Thyroid gland (tissue), 4 donors: Measurements from ENCODE around the gene SLC6A19. TPM values are rescaled to one million over a fixed set of nuclear protein-coding genes. Genes with fewer than 3 reads are reported as not detected.

ENCODE experiments used
- DNase-seq, 2 donors: peaks; one replicate each; pipeline ENCODE4 v3.0.0-alpha.2; 2019
- H3K27ac ChIP-seq, 3 donors: fragments of 200-600 bp; sonication (generic); 1 replicate in 2 of 3; 2 replicates in 1 of 3; pipeline ENCODE4 v1.5.1; 2016 to 2019; ENCODE audit warnings: mild to moderate bottlenecking in 1 of 3, moderate library complexity in 1 of 3
- H3K27me3 ChIP-seq: fragments of 200-600 bp; sonication (generic); one replicate; pipeline ENCODE4 v1.5.1; 2019
- H3K36me3 ChIP-seq, 2 donors: fragments of 200-600 bp; sonication (generic); one replicate each; pipeline ENCODE4 v1.5.1; 2016 to 2019
- H3K4me1 ChIP-seq, 2 donors: fragments of 200-600 bp; sonication (generic); one replicate each; pipeline ENCODE4 v1.5.1; 2017 to 2019
- H3K4me3 ChIP-seq, 3 donors: fragments of 200-600 bp; sonication (generic); replicated peaks in 1 of 3; 1 replicate in 2 of 3; 2 replicates in 1 of 3; pipeline ENCODE4 v1.5.1; 2016; ENCODE audit warnings: mild to moderate bottlenecking in 1 of 3
- H3K9me3 ChIP-seq: fragments of 200-600 bp; sonication (generic); one replicate; pipeline ENCODE4 v1.5.1; 2017
- POLR2A ChIP-seq, 2 donors: fragments of 450-650 bp; IDR thresholded peaks; one replicate each; pipeline ENCODE4 v1.6.1; 2017; ENCODE audit warnings: antibody characterized with exemption in 2 of 2, mild to moderate bottlenecking in 2 of 2, moderate library complexity in 1 of 2
- WGBS, 2 donors: methylation state at CpG; one replicate each; pipeline ENCODE4 v1.1.5; 2017; 5-methylcytosine and 5-hydroxymethylcytosine counted together
- intact Hi-C: fragments of 100-400 bp; cut with DNase I; formaldehyde crosslinking; loops from one replicate; pipeline ENCODE4 v1.15.1; 2023
- total RNA-seq, 4 donors: library from RNA; depleted of rRNA; stranded (reverse); fragments of >200 nt; gene quantifications; one replicate each; pipeline ENCODE4 v1.2.3, GENCODE V29; 2016
- TF ChIP-seq, protein P1 (sequence below), 6 experiments: fragments of 200-600 bp in 3 of 6; fragments of 450-650 bp in 3 of 6; sonication (generic) in 3 of 6; IDR thresholded peaks; one replicate each; pipeline ENCODE4 v1.5.1; 2016 to 2019; ENCODE audit warnings: antibody characterized with exemption in 6 of 6, mild to moderate bottlenecking in 2 of 6, inconsistent platforms in 1 of 6, moderate library complexity in 1 of 6

SLC6A19 gene
- total RNA-seq, 4 donors from 2014 or later = not detected

DNA sequence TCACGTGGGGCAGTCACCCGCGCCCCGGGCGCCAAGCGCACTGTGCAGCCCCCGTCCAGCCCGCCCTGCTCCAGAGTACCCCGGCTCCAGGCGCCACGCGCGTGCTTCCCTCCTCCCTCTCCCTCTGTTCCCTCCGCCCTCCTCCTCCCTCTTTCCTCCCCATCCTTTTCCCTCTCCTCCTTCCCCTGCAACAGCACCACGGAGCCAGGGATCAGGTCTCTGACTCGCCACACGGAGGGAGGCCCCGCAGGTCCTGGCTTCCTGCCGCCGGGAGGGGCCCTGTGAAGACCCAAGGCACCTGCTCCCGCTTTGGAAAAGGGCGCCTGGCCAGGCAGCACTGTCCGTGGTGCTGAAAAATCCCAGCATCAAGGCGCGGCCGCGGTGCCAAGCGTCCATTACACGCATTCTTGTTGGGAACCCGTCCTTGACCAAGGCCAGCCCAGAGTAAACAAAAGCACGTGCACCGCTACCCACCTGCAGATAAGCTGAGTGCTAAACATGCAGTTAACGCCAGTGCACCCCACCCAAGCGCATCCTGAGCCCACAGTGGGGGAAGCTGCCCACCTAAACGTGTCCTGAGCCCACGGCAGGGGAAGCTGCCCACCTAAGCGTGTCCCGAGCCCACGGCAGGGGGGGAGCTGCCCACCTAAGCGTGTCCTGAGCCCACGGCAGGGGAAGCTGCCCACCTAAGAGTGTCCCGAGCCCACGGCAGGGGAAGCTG, 45.5 kb downstream of the SLC6A19 start:
- intact Hi-C loops = no loop called here
- H3K27me3 ChIP-seq = no peaks in the 10 kb centered on the region
- no peaks in the 10 kb centered on the region for H3K4me1 ChIP-seq
- no peaks in the 10 kb centered on the region for H3K9me3 ChIP-seq
- H3K27ac ChIP-seq = no peak overlapping the region
- peak; percentile 44 to 68 for DNase-seq
- TF ChIP-seq POLR2A (IDR thresholded peaks at IDR 0.05) = no peak
- TF ChIP-seq, protein P1, sequence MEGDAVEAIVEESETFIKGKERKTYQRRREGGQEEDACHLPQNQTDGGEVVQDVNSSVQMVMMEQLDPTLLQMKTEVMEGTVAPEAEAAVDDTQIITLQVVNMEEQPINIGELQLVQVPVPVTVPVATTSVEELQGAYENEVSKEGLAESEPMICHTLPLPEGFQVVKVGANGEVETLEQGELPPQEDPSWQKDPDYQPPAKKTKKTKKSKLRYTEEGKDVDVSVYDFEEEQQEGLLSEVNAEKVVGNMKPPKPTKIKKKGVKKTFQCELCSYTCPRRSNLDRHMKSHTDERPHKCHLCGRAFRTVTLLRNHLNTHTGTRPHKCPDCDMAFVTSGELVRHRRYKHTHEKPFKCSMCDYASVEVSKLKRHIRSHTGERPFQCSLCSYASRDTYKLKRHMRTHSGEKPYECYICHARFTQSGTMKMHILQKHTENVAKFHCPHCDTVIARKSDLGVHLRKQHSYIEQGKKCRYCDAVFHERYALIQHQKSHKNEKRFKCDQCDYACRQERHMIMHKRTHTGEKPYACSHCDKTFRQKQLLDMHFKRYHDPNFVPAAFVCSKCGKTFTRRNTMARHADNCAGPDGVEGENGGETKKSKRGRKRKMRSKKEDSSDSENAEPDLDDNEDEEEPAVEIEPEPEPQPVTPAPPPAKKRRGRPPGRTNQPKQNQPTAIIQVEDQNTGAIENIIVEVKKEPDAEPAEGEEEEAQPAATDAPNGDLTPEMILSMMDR (IDR thresholded peaks at IDR 0.05) = no peak
- WGBS, 2 donors = 6 to 18% methylated on average over 27 to 41 of the region's 43 CpGs
- no peak overlapping the region for H3K4me3 ChIP-seq
- H3K36me3 ChIP-seq = no peaks in the 10 kb centered on the region

DNA sequence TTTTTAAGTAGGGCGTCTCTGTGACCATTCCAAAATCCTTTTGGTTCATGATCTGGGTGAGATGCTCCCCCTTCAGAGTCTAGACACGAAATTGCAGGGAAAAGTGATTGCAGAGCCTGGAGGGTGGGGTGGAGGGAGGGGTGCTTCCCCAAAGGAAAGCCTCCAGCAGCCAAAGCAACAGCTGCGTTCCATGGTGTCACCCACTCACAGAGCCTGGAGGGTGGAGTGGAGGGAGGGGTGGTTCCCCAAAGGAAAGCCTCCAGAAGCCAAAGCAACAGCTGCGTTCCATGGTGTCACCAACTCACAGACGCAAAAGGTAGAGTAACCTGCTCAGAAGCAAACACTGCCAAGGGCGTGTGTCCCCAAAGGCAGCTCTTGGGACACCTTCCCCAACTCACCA, 46.4 kb downstream of the SLC6A19 start:
- no peak for DNase-seq
- Histone ChIP-seq H3K27me3 (no peaks in the 10 kb centered on the region), H3K36me3 (no peaks in the 10 kb centered on the region), H3K27ac (no peak overlapping the region), H3K4me3 (no peak overlapping the region), H3K9me3 (no peaks in the 10 kb centered on the region), H3K4me1 (no peaks in the 10 kb centered on the region)
- no peak for TF ChIP-seq POLR2A (IDR thresholded peaks at IDR 0.05)
- TF ChIP-seq, protein P1 (IDR thresholded peaks at IDR 0.05) = no peak
- WGBS, 2 donors = 72 to 81% methylated on average over 4 to 6 of the region's 6 CpGs
- intact Hi-C loops = no loop called here

- WGBS, 2 donors = 62 to 71% methylated on average over 20 of the region's 29 CpGs
- Histone ChIP-seq H3K9me3 (no peaks in the 10 kb centered on the region), H3K27ac (no peak overlapping the region), H3K4me1 (no peaks in the 10 kb centered on the region), H3K4me3 (no peak overlapping the region), H3K36me3 (no peaks in the 10 kb centered on the region), H3K27me3 (no peaks in the 10 kb centered on the region)
- DNase-seq = no peak
- TF ChIP-seq, protein P1 (IDR thresholded peaks at IDR 0.05) = no peak
- TF ChIP-seq POLR2A (IDR thresholded peaks at IDR 0.05) = no peak
- intact Hi-C loops = no loop called here
Observed at GRCh38 chr5:1249366-1250280, 48.2 kb downstream of the SLC6A19 start.

GRCh38 chr5:1251678-1252580, 50.5 kb downstream of the SLC6A19 start:
- no peaks in the 10 kb centered on the region for H3K4me1 ChIP-seq
- H3K4me3 ChIP-seq = no peak overlapping the region
- TF ChIP-seq, protein P1 (IDR thresholded peaks at IDR 0.05) = no peak
- no peak for TF ChIP-seq POLR2A (IDR thresholded peaks at IDR 0.05)
- no peaks in the 10 kb centered on the region for H3K36me3 ChIP-seq
- WGBS, 2 donors = 62 to 68% methylated on average over 17 to 25 of the region's 27 CpGs
- H3K27me3 ChIP-seq = no peaks in the 10 kb centered on the region
- DNase-seq = no peak
- no peaks in the 10 kb centered on the region for H3K9me3 ChIP-seq
- H3K27ac ChIP-seq = no peak overlapping the region
- intact Hi-C loops = no loop called here
